Activated CD8-positive, alpha-beta T cell treated with anti-CD3 and anti-CD28 coated beads for 36 hours (primary cell): Measurements from ENCODE around the gene MED15. TPM values are rescaled to one million over a fixed set of nuclear protein-coding genes. Genes with fewer than 3 reads are reported as not detected.

Experiments
- ATAC-seq: fragments of 200-7000 bp; cut with Tn5 transposase; one replicate; pipeline ENCODE4 v1.10.0; 2021; ENCODE audit warnings: mild to moderate bottlenecking, moderate library complexity
- CTCF ChIA-PET: fragments of 350-600 bp; sonication (Branson Sonifier 250); formaldehyde crosslinking; loops from one replicate; lab custom pipeline; 2021; ENCODE audit warnings: antibody characterized with exemption; lab: Charles Lee
- POLR2A ChIA-PET: fragments of 350-600 bp; sonication (Branson Sonifier 250); formaldehyde crosslinking; loops from one replicate; lab custom pipeline; 2021; ENCODE audit warnings: antibody characterized with exemption; lab: Charles Lee
- DNase-seq: peaks from one replicate; pipeline ENCODE4 v3.0.0-alpha.2; 2020
- H3K27ac Mint-ChIP-seq: one replicate; pipeline ENCODE4 v1.8.0; 2021; ENCODE audit warnings: mild to moderate bottlenecking, mixed read lengths
- H3K27me3 Mint-ChIP-seq: one replicate; pipeline ENCODE4 v1.8.0; 2021; ENCODE audit warnings: mixed read lengths
- H3K36me3 Mint-ChIP-seq: one replicate; pipeline ENCODE4 v1.8.0; 2021; ENCODE audit warnings: low read depth, mixed read lengths
- H3K4me1 Mint-ChIP-seq: one replicate; pipeline ENCODE4 v1.8.0; 2021; ENCODE audit warnings: low read depth, mixed read lengths
- H3K4me3 Mint-ChIP-seq: one replicate; pipeline ENCODE4 v1.8.0; 2021; ENCODE audit warnings: mild to moderate bottlenecking, moderate library complexity, mixed read lengths
- H3K9me3 Mint-ChIP-seq: one replicate; pipeline ENCODE4 v1.8.0; 2021; ENCODE audit warnings: mixed read lengths
- intact Hi-C: fragments of 100-400 bp; cut with micrococcal nuclease; formaldehyde crosslinking; loops from one replicate; pipeline ENCODE4 v1.10.0; 2022
- total RNA-seq, 2 experiments: library from RNA; stranded (reverse); gene quantifications; one replicate each; pipeline ENCODE4 v1.2.3, GENCODE V29; 2021
- TF ChIP-seq, protein P1 (sequence below): fragments of 200-600 bp; IDR thresholded peaks from one replicate; pipeline ENCODE4 v1.8.0; 2022; ENCODE audit warnings: antibody characterized with exemption, mild to moderate bottlenecking

Gene MED15
- total RNA-seq, 2 experiments from 2014 or later = 110 to 118 TPM

DNA sequence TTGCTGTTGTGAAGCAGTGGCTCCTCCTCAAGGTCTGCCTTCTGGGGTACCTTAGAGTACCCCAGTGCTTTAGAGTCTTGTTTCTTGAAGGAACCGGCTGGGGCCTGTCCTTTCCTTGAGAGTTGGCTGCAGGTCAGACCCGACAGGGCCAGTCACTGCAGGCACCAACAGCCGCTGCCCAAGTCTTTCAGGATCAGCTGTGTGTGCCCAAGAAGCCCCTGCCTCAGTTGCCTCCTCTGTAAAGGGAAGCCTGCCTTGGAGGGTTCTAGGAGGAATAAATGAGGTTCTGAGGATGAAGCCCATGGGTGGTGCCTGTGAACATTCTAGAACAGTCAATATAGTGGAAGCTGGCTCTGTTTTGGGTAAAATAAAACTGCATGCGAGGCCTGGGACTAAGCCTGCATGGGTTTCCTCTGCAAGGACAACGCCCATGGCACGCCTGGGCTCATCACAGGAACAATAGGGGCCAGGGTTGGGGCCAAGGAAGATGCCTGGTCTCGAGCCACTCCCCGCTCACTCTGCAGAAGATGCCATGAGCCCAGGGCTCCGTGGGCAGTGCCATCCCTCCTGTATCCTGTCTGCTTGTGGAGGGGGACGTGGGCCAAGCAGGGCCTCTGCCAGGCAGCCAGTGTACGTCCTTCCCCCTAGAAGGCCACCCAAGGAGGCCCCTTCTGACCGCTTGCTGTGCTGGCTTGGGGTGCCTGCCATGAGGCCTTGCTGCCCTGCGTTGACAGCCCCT, 81.6 kb downstream of the MED15 start:
- intact Hi-C loops = no loop called here

DNA sequence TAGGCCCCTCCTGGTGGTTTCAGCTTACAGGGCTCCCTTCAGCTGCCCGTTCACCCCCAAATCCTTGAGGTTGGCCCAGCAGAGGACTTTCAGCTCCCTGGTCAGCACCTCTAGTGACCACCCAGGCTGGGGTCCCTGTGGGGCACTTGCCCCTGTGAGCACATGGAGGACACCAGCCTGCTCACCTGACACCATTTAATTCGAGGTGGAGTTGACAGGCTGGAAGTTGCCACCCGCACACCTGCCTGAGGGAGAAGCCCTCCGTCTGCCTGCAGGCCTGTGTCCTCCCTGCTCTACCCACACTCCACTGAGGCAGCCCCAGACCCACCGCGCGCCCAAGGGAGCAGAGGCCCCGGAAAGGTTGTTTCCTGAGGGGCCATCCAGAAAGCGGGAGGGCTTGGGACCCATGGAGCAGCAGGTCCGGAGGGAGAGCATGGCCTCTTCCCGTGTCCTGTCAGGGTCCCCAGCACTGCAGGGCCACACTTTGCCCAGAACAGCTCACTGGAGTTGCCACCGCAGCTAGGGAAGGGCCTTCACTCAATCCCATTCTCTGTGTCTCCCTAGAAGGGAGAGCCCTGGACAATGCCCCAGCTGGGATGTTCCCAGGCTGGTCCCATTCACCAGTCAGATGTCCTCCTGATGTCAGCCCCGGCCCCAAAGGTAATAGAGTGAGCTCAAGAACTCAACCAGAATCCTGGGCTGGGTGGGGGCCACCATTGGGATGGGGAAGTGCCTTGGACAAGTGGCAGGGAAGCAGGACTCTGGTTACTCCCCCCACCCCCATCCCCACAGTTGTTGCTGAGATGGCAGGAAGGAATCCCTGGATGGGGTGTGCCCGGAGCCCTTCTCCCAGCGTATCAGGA, 82.4 kb downstream of the MED15 start:
- TF ChIP-seq, protein P1, sequence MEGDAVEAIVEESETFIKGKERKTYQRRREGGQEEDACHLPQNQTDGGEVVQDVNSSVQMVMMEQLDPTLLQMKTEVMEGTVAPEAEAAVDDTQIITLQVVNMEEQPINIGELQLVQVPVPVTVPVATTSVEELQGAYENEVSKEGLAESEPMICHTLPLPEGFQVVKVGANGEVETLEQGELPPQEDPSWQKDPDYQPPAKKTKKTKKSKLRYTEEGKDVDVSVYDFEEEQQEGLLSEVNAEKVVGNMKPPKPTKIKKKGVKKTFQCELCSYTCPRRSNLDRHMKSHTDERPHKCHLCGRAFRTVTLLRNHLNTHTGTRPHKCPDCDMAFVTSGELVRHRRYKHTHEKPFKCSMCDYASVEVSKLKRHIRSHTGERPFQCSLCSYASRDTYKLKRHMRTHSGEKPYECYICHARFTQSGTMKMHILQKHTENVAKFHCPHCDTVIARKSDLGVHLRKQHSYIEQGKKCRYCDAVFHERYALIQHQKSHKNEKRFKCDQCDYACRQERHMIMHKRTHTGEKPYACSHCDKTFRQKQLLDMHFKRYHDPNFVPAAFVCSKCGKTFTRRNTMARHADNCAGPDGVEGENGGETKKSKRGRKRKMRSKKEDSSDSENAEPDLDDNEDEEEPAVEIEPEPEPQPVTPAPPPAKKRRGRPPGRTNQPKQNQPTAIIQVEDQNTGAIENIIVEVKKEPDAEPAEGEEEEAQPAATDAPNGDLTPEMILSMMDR = no peak
- DNase-seq (no peak), ATAC-seq (no peak)
- ChIA-PET CTCF (no interaction called here), POLR2A (no interaction called here)
- peaks cover 2% of the 10 kb centered on the region for H3K4me1 Mint-ChIP-seq
- no peak overlapping the region for H3K27ac Mint-ChIP-seq
- H3K27me3 Mint-ChIP-seq = no peaks in the 10 kb centered on the region
- intact Hi-C loops = no loop called here
- no peak overlapping the region for H3K4me3 Mint-ChIP-seq
- no peaks in the 10 kb centered on the region for H3K36me3 Mint-ChIP-seq
- no peaks in the 10 kb centered on the region for H3K9me3 Mint-ChIP-seq

More for the DNA sequence above, 81.6 kb downstream of the MED15 start:
- Mint-ChIP-seq H3K9me3 (no peaks in the 10 kb centered on the region), H3K27ac (no peak overlapping the region), H3K27me3 (no peaks in the 10 kb centered on the region), H3K36me3 (peaks cover 2% of the 10 kb centered on the region), H3K4me1 (peaks cover 2% of the 10 kb centered on the region), H3K4me3 (no peak overlapping the region)
- no peak for DNase-seq
- no peak for ATAC-seq
- CTCF ChIA-PET = no interaction called here
- TF ChIP-seq, protein P1 = no peak
- POLR2A ChIA-PET = interaction anchor here (0.6 kb wide), 1 partner anchor 87 kb away, joined by 3 read pairs; no protein-coding TSS in a partner anchor

DNA sequence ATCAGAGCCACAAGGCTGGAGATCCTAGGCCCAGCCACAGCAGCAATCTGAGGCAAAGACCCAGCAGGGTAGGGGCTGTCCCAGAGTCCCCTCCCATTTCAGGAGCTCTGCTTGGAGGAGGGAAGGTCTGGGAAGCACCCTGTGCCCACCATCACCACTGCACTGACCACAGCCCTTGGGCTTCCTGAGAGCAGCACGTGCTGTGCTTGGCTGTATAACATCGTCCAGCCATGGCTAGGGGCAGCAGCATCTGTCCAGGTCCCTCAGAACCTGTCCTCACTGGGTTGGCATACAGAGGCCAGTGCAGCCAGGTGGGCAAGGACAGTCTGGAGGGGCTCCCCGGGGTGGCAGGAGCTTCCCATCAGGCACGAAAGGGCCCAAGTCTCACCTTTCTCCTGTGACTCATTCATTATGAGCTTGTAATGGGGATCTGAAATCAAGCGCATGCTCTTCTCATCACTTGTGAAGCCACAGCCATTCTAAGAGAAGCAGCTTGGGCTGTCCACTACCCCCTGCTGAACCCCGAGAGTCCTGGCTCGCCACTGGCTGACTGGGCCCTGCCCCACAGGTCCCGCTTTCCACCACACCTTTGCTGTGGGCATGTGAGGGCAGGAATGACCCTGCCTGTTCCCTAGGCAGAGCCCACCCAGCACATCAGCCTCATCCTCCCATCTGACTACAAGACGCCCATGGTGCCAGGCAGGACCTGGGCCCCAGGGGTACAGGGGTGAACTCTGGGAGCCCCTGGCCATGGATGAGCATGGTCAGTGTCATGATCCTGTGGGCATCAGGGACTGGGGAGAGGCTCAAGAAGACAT, 83.3 kb downstream of the MED15 start:
- ATAC-seq = no peak
- no peaks in the 10 kb centered on the region for H3K36me3 Mint-ChIP-seq
- ChIA-PET CTCF (no interaction called here), POLR2A (no interaction called here)
- no peaks in the 10 kb centered on the region for H3K9me3 Mint-ChIP-seq
- TF ChIP-seq, protein P1 = no peak
- no peak for DNase-seq
- intact Hi-C loops = no loop called here
- peaks cover 2% of the 10 kb centered on the region for H3K4me1 Mint-ChIP-seq
- no peak overlapping the region for H3K4me3 Mint-ChIP-seq
- H3K27me3 Mint-ChIP-seq = no peaks in the 10 kb centered on the region
- no peak overlapping the region for H3K27ac Mint-ChIP-seq

DNA sequence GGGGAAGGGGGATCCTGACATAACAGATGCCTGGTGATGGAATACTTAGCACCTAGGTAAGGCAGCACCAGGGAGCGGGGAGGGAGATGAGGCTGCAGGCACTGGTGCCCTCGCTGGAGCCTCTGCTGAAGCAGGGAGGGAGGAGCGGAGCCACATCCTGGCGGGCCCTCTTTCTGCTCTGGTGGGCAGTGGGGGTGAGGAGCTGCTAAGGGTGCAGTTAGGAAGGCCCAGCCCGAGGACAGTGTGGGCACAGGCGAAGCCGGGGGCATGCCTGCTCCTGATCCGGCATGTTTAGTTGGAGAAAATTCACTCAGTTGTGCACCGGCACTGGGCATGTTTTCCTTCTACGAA, 83.9 kb downstream of the MED15 start:
- no peak for ATAC-seq
- TF ChIP-seq, protein P1 = no peak
- Mint-ChIP-seq H3K9me3 (no peaks in the 10 kb centered on the region), H3K4me1 (peaks cover 2% of the 10 kb centered on the region), H3K36me3 (no peaks in the 10 kb centered on the region), H3K27ac (no peak overlapping the region), H3K27me3 (no peaks in the 10 kb centered on the region), H3K4me3 (no peak overlapping the region)
- intact Hi-C loops = no loop called here
- ChIA-PET POLR2A (no interaction called here), CTCF (interaction anchor here (1.0 kb wide), 1 partner anchor 27 kb away, joined by 3 read pairs; no protein-coding TSS in a partner anchor)
- no peak for DNase-seq
